Measurements from ENCODE around the gene CFB. TPM values are rescaled to one million over a fixed set of nuclear protein-coding genes. Genes with fewer than 3 reads are reported as not detected.

CFB gene
- total and polyA plus RNA-seq, 2 of the 13 experiments (the other 11 are each of a cell fraction or from before 2014, with no cell fraction given): 171 to 513 TPM

DNA sequence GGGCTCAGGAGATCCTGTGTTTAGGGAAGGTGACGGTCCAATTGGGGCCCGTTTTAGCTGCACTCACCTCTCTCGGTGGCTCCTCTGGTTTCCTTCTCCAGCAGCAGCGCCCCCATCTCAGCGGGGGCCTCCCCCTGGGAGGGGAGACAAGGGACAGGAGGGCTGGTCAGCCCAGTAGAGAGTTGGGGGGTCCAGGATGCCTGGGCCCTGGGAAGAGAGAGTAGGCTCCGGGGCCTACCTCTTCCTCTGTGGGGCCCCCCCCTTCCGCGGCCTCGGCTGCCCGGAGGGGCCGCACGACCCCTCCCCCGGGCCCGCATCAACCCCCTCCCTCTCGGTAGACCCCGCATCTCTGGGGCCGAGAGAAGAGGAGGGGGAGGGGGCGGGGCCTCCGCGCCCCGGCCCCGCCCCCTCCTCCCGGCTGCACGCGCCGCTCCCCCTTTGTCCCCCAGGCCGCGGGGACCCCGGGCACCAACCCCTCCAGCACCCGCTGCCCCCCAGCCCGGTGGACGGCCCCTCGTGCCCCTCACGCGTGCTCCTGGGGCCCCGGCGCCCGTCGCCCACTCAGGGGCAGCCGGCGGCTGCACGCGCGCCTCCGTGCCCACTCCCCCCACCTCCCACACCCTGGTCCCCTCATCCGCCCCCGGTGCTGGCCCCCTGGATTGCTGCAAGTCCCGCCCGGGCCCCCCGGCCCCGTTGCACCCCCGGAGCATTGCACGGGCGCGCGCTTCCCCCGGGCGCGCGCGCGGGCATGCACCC, 48.9 kb upstream of the CFB start (continued):
- TF ChIP-seq, protein P1, sequence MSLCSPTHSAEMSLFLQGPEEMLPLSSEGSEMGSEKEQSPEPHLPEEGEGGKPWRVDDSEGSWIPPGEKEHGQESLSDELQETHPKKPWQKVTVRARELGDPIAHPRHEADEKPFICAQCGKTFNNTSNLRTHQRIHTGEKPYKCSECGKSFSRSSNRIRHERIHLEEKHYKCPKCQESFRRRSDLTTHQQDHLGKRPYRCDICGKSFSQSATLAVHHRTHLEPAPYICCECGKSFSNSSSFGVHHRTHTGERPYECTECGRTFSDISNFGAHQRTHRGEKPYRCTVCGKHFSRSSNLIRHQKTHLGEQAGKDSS (CRISPR knock-in tag; IDR thresholded peaks at IDR 0.05; ENCODE audit: borderline replicate concordance, low read depth): no peak
- TF ChIP-seq ZBTB38 (CRISPR knock-in tag; IDR thresholded peaks at IDR 0.05) (no peak), SPEN (CRISPR knock-in tag; IDR thresholded peaks at IDR 0.05; ENCODE audit: low read depth) (no peak), ZNF354B (CRISPR knock-in tag; IDR thresholded peaks at IDR 0.05) (no peak), HNRNPL (IDR thresholded peaks at IDR 0.05; ENCODE audit: low read depth, low read length) (no peak)
- TF ChIP-seq, protein P2, sequence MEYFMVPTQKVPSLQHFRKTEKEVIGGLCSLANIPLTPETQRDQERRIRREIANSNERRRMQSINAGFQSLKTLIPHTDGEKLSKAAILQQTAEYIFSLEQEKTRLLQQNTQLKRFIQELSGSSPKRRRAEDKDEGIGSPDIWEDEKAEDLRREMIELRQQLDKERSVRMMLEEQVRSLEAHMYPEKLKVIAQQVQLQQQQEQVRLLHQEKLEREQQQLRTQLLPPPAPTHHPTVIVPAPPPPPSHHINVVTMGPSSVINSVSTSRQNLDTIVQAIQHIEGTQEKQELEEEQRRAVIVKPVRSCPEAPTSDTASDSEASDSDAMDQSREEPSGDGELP (IDR thresholded peaks at IDR 0.05; ENCODE audit: borderline replicate concordance, low read depth): no peak
- TF ChIP-seq, protein P3, sequence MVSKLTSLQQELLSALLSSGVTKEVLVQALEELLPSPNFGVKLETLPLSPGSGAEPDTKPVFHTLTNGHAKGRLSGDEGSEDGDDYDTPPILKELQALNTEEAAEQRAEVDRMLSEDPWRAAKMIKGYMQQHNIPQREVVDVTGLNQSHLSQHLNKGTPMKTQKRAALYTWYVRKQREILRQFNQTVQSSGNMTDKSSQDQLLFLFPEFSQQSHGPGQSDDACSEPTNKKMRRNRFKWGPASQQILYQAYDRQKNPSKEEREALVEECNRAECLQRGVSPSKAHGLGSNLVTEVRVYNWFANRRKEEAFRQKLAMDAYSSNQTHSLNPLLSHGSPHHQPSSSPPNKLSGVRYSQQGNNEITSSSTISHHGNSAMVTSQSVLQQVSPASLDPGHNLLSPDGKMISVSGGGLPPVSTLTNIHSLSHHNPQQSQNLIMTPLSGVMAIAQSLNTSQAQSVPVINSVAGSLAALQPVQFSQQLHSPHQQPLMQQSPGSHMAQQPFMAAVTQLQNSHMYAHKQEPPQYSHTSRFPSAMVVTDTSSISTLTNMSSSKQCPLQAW (CRISPR knock-in tag; IDR thresholded peaks at IDR 0.05): no peak
- TF ChIP-seq, protein P4, sequence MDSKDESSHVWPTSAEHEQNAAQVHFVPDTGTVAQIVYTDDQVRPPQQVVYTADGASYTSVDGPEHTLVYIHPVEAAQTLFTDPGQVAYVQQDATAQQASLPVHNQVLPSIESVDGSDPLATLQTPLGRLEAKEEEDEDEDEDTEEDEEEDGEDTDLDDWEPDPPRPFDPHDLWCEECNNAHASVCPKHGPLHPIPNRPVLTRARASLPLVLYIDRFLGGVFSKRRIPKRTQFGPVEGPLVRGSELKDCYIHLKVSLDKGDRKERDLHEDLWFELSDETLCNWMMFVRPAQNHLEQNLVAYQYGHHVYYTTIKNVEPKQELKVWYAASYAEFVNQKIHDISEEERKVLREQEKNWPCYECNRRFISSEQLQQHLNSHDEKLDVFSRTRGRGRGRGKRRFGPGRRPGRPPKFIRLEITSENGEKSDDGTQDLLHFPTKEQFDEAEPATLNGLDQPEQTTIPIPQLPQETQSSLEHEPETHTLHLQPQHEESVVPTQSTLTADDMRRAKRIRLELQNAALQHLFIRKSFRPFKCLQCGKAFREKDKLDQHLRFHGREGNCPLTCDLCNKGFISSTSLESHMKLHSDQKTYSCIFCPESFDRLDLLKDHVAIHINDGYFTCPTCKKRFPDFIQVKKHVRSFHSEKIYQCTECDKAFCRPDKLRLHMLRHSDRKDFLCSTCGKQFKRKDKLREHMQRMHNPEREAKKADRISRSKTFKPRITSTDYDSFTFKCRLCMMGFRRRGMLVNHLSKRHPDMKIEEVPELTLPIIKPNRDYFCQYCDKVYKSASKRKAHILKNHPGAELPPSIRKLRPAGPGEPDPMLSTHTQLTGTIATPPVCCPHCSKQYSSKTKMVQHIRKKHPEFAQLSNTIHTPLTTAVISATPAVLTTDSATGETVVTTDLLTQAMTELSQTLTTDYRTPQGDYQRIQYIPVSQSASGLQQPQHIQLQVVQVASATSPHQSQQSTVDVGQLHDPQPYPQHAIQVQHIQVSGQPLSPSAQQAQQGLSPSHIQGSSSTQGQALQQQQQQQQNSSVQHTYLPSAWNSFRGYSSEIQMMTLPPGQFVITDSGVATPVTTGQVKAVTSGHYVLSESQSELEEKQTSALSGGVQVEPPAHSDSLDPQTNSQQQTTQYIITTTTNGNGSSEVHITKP (CRISPR knock-in tag; IDR thresholded peaks at IDR 0.05; ENCODE audit: low read depth): no peak
- TF ChIP-seq, protein P5, sequence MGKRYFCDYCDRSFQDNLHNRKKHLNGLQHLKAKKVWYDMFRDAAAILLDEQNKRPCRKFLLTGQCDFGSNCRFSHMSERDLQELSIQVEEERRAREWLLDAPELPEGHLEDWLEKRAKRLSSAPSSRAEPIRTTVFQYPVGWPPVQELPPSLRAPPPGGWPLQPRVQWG (CRISPR knock-in tag; IDR thresholded peaks at IDR 0.05; ENCODE audit: borderline replicate concordance, low read depth): no peak
- TF ChIP-seq, protein P6, sequence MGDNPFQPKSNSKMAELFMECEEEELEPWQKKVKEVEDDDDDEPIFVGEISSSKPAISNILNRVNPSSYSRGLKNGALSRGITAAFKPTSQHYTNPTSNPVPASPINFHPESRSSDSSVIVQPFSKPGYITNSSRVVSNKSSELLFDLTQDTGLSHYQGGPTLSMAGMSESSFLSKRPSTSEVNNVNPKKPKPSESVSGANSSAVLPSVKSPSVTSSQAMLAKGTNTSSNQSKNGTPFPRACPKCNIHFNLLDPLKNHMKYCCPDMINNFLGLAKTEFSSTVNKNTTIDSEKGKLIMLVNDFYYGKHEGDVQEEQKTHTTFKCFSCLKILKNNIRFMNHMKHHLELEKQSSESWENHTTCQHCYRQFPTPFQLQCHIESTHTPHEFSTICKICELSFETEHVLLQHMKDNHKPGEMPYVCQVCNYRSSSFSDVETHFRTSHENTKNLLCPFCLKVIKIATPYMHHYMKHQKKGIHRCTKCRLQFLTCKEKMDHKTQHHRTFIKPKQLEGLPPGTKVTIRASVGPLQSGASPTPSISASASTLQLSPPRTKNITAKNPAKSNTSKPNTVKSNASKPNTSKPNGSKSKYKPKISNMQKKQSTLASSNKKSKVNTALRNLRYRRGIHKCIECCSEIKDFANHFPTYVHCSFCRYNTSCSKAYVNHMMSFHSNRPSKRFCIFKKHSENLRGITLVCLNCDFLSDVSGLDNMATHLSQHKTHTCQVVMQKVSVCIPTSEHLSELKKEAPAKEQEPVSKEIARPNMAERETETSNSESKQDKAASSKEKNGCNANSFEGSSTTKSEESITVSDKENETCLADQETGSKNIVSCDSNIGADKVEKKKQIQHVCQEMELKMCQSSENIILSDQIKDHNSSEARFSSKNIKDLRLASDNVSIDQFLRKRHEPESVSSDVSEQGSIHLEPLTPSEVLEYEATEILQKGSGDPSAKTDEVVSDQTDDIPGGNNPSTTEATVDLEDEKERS (CRISPR knock-in tag; IDR thresholded peaks at IDR 0.05): no peak
- TF ChIP-seq, protein P7, sequence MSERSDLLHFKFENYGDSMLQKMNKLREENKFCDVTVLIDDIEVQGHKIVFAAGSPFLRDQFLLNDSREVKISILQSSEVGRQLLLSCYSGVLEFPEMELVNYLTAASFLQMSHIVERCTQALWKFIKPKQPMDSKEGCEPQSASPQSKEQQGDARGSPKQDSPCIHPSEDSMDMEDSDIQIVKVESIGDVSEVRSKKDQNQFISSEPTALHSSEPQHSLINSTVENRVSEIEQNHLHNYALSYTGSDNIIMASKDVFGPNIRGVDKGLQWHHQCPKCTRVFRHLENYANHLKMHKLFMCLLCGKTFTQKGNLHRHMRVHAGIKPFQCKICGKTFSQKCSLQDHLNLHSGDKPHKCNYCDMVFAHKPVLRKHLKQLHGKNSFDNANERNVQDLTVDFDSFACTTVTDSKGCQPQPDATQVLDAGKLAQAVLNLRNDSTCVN (CRISPR knock-in tag; IDR thresholded peaks at IDR 0.05; ENCODE audit: borderline replicate concordance): no peak
- TF ChIP-seq, protein P8, sequence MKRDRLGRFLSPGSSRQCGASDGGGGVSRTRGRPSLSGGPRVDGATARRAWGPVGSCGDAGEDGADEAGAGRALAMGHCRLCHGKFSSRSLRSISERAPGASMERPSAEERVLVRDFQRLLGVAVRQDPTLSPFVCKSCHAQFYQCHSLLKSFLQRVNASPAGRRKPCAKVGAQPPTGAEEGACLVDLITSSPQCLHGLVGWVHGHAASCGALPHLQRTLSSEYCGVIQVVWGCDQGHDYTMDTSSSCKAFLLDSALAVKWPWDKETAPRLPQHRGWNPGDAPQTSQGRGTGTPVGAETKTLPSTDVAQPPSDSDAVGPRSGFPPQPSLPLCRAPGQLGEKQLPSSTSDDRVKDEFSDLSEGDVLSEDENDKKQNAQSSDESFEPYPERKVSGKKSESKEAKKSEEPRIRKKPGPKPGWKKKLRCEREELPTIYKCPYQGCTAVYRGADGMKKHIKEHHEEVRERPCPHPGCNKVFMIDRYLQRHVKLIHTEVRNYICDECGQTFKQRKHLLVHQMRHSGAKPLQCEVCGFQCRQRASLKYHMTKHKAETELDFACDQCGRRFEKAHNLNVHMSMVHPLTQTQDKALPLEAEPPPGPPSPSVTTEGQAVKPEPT (CRISPR knock-in tag; IDR thresholded peaks at IDR 0.05; ENCODE audit: low read depth): no peak
